Esophagus (tissue), 2 donors: ENCODE results near the gene C2CD5. TPM values are rescaled to one million over a fixed set of nuclear protein-coding genes. Genes with fewer than 3 reads are reported as not detected.

Source experiments
- H3K27ac ChIP-seq, 2 donors: one replicate each; pipeline ENCODE4 v1.5.1; 2013; ENCODE audit warnings: low read depth in 2 of 2, mild to moderate bottlenecking in 2 of 2, inconsistent platforms in 1 of 2, low read length in 1 of 2, moderate library complexity in 1 of 2
- H3K27me3 ChIP-seq, 2 donors: one replicate each; pipeline ENCODE4 v1.6.1; 2013; ENCODE audit warnings: low read length in 2 of 2, control low read depth in 1 of 2, mild to moderate bottlenecking in 1 of 2; ENCODE audit not compliant: insufficient read depth in 2 of 2, control insufficient read depth in 1 of 2
- H3K36me3 ChIP-seq, 2 donors: one replicate each; pipeline ENCODE4 v1.6.1; 2013; ENCODE audit warnings: low read length in 1 of 2; ENCODE audit not compliant: control insufficient read depth in 2 of 2, insufficient read depth in 2 of 2
- H3K4me1 ChIP-seq, 2 donors: one replicate each; pipeline ENCODE4 v1.6.1; 2013; ENCODE audit warnings: low read length in 1 of 2; ENCODE audit not compliant: control insufficient read depth in 2 of 2, insufficient read depth in 2 of 2
- H3K4me3 ChIP-seq, 2 donors: one replicate each; pipeline ENCODE4 v1.5.1; 2013; ENCODE audit warnings: low read length in 2 of 2, mild to moderate bottlenecking in 2 of 2, low read depth in 1 of 2, moderate library complexity in 1 of 2
- H3K9me3 ChIP-seq, 2 donors: one replicate each; pipeline ENCODE4 v1.6.1; 2013; ENCODE audit warnings: mild to moderate bottlenecking in 2 of 2, low read depth in 1 of 2, low read length in 1 of 2, moderate library complexity in 1 of 2; ENCODE audit not compliant: control insufficient read depth in 2 of 2, insufficient read depth in 1 of 2
- WGBS, 2 donors: extraction: QIAGEN DNeasy Blood & Tissue Kit; methylation state at CpG; one replicate each; pipeline ENCODE4 v1.1.7; 2013; 5-methylcytosine and 5-hydroxymethylcytosine counted together
- polyA plus RNA-seq, 2 donors: library from polyadenylated mRNA; stranded (reverse); fragments of 200-250 nt; gene quantifications; one replicate each; pipeline ENCODE4 v1.2.3, GENCODE V29; 2013
- donor health status: healthy with polysubstance abuse.
- donor health status: Bipolar disorder and iron deficiency.

Gene C2CD5
- polyA plus RNA-seq, 2 donors: 9.2 to 9.5 TPM

- Histone ChIP-seq H3K4me1 (peaks cover 0 to 12% of the 10 kb centered on the region in 2 donors), H3K4me3 (no peak overlapping the region), H3K27ac (no peak overlapping the region), H3K9me3 (no peaks in the 10 kb centered on the region), H3K36me3 (no peaks in the 10 kb centered on the region), H3K27me3 (no peaks in the 10 kb centered on the region)
- WGBS, 2 donors: 35 to 38% methylated on average over 3 of the region's 3 CpGs
Observed at GRCh38 chr12:22410486-22410885, 133.9 kb downstream of the C2CD5 start.

GRCh38 chr12:22409377-22410164, 134.8 kb downstream of the C2CD5 start:
- no peaks in the 10 kb centered on the region for H3K36me3 ChIP-seq
- WGBS, 2 donors: 57 to 64% methylated on average over 12 of the region's 12 CpGs
- H3K27ac ChIP-seq: peak overlapping the region; percentile 74 to 77

GRCh38 chr12:22408610-22409376, 135.5 kb downstream of the C2CD5 start:
- peak overlapping the region; percentile 74 to 80 for H3K27ac ChIP-seq
- H3K27me3 ChIP-seq: no peaks in the 10 kb centered on the region
- H3K36me3 ChIP-seq: no peaks in the 10 kb centered on the region
- peaks cover 0 to 9% of the 10 kb centered on the region in 2 donors for H3K4me1 ChIP-seq
- H3K9me3 ChIP-seq: no peaks in the 10 kb centered on the region
- 17 to 34% methylated on average over 8 of the region's 8 CpGs for WGBS, 2 donors
- H3K4me3 ChIP-seq: no peak overlapping the region

More at GRCh38 chr12:22409377-22410164, 134.8 kb downstream of the C2CD5 start:
- Histone ChIP-seq H3K4me1 (peaks cover 0 to 9% of the 10 kb centered on the region in 2 donors), H3K4me3 (no peak overlapping the region), H3K9me3 (no peaks in the 10 kb centered on the region), H3K27me3 (no peaks in the 10 kb centered on the region)

DNA sequence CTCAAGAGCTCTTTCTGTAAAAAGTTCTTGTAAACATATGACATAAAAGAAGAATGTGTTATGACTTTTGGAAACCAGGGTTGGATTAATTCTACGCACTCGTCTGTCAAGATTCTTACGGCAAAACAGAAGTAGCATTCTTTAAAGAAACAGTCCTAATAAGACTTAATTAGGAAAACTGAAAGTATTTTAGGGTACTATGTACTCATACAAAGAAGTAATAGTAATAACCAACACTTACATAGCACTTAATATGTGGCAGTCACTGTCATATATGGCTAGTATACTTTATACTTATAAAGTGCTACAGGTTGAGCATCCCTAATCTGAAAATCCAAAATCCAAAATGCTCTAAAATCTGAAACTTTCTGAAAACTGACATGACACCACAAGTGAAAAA, 136.9 kb downstream of the C2CD5 start:
- Histone ChIP-seq H3K36me3 (no peaks in the 10 kb centered on the region), H3K4me1 (peaks cover 0 to 9% of the 10 kb centered on the region in 2 donors), H3K27me3 (no peaks in the 10 kb centered on the region), H3K9me3 (no peaks in the 10 kb centered on the region), H3K4me3 (no peak overlapping the region), H3K27ac (peak overlapping the region; percentile 74 to 89)
- 28 to 49% methylated on average over 3 of the region's 3 CpGs for WGBS, 2 donors

GRCh38 chr12:22406627-22407026, 137.7 kb downstream of the C2CD5 start:
- Histone ChIP-seq H3K27ac (peak overlapping the region; percentile 21 to 73), H3K36me3 (no peaks in the 10 kb centered on the region), H3K4me1 (peaks cover 0 to 9% of the 10 kb centered on the region in 2 donors), H3K9me3 (no peaks in the 10 kb centered on the region), H3K4me3 (no peak overlapping the region), H3K27me3 (no peaks in the 10 kb centered on the region)
- WGBS, 2 donors: 82 to 91% methylated on average over 1 of the region's 1 CpG

DNA sequence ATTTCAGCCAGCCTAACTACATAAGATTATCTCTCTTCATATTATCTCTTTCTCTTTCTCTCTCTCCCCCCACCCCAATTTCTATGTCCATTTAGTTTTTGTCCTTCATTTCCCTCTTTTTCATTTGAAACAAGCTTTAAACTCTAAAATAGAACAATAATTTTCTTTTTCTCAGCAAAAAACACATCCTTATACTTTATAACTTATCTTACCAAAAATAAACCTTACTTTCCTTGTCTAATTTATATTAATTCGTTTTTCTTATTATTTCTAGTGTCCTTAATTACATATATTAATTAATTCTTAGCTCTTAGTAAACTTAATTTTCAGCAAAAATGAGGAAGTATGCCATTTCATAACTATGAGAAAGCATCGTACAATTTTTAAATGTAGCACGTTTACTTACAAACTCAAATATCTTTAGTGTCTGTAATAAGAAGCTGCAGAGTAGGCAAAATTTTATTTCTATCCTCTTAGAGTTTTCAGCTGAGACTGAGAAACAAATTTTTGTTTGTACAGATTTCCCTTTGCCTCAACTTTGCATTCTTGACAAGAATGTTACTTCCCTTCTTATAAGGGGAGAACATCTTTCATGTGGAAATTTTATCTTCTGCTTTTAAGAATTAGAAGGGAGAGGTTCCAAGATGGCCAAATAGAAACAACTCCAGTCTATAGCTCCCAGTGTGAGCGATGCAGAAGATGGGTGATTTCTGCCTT, 144.7 kb downstream of the C2CD5 start:
- H3K27me3 ChIP-seq: no peaks in the 10 kb centered on the region
- H3K36me3 ChIP-seq: no peaks in the 10 kb centered on the region
- no peaks in the 10 kb centered on the region for H3K4me1 ChIP-seq
- H3K9me3 ChIP-seq: no peaks in the 10 kb centered on the region
- 75 to 79% methylated on average over 4 of the region's 4 CpGs for WGBS, 2 donors
- no peak overlapping the region for H3K4me3 ChIP-seq
- no peak overlapping the region for H3K27ac ChIP-seq

Other genes starting within 250 kb of the C2CD5 start
- 1 to 10 TPM in 1 of 2 donors, under 1 TPM in 1; 0.83 to 1.1 TPM for gene ST8SIA1, start 209.8 kb downstream of the C2CD5 start, polyA plus RNA-seq
- 10 to 100 TPM in 1 of 2 donors, 1 to 10 TPM in 1; 8.2 to 21.8 TPM for gene ETNK1, start 80.6 kb upstream of the C2CD5 start, polyA plus RNA-seq